ENCODE measurements around the gene AHRR. TPM values are rescaled to one million over a fixed set of nuclear protein-coding genes. Genes with fewer than 3 reads are reported as not detected.
"Not testable (repeated sequence)": the region's sequence is repeated elsewhere in the genome, so short reads cannot be mapped to it uniquely, and the experiment has no call there.

Gene AHRR
- total RNA-seq, 1 donor: 0.31 TPM

- H3K4me1 ChIP-seq (ENCODE audit: insufficient read depth, low read length): peaks cover 12% of the 10 kb centered on the region
- H3K4me3 ChIP-seq (ENCODE audit: low read length): no peak overlapping the region
- peaks cover 5% of the 10 kb centered on the region for H3K27me3 ChIP-seq (ENCODE audit: insufficient read depth, low read length)
- no peaks in the 10 kb centered on the region for H3K9me3 ChIP-seq (ENCODE audit: low read depth, low read length)
Measured at GRCh38 chr5:483434-484140, 162.1 kb downstream of the AHRR start.

- H3K9me3 ChIP-seq (ENCODE audit: low read depth, low read length): no peaks in the 10 kb centered on the region
- H3K4me1 ChIP-seq (ENCODE audit: insufficient read depth, low read length): peaks cover 12% of the 10 kb centered on the region
- peaks cover 5% of the 10 kb centered on the region for H3K27me3 ChIP-seq (ENCODE audit: insufficient read depth, low read length)
- H3K4me3 ChIP-seq (ENCODE audit: low read length): no peak overlapping the region
Measured at GRCh38 chr5:484556-484955, 163.0 kb downstream of the AHRR start.

- Histone ChIP-seq H3K4me3 (ENCODE audit: low read length) (no peak overlapping the region), H3K27me3 (ENCODE audit: insufficient read depth, low read length) (peaks cover 5% of the 10 kb centered on the region), H3K4me1 (ENCODE audit: insufficient read depth, low read length) (peaks cover 12% of the 10 kb centered on the region), H3K9me3 (ENCODE audit: low read depth, low read length) (no peaks in the 10 kb centered on the region)
Measured at GRCh38 chr5:485113-485945, 163.8 kb downstream of the AHRR start.

GRCh38 chr5:485946-486491 is 164.5 kb downstream of the AHRR start:
- Histone ChIP-seq H3K27me3 (ENCODE audit: insufficient read depth, low read length) (peaks cover 5% of the 10 kb centered on the region), H3K9me3 (ENCODE audit: low read depth, low read length) (no peaks in the 10 kb centered on the region), H3K4me3 (ENCODE audit: low read length) (no peak overlapping the region), H3K4me1 (ENCODE audit: insufficient read depth, low read length) (peaks cover 12% of the 10 kb centered on the region)

- peaks cover 12% of the 10 kb centered on the region for H3K4me1 ChIP-seq (ENCODE audit: insufficient read depth, low read length)
- H3K27me3 ChIP-seq (ENCODE audit: insufficient read depth, low read length); H3K4me3 ChIP-seq (ENCODE audit: low read length); H3K9me3 ChIP-seq (ENCODE audit: low read depth, low read length): not testable (repeated sequence)
Measured at GRCh38 chr5:486597-486996, 165.1 kb downstream of the AHRR start.

Other genes starting within 250 kb of the AHRR start
- under 0.01 TPM for gene PLEKHG4B, start 229.5 kb upstream of the AHRR start, total RNA-seq
- gene LRRC14B, start 130.2 kb upstream of the AHRR start, total RNA-seq: not detected
- 1.4 TPM for gene CCDC127, start 103.6 kb upstream of the AHRR start, total RNA-seq
- 186 TPM for gene SDHA, start 103.4 kb upstream of the AHRR start, total RNA-seq
- 26.9 TPM for gene PDCD6, start 50.1 kb upstream of the AHRR start, total RNA-seq
- 31.8 TPM for gene EXOC3, start 121.5 kb downstream of the AHRR start, total RNA-seq
- 1.8 TPM for gene SLC9A3, start 202.7 kb downstream of the AHRR start, total RNA-seq

All from mononuclear cell (primary cell).